ENCODE data around the gene ESM1.

DNA sequence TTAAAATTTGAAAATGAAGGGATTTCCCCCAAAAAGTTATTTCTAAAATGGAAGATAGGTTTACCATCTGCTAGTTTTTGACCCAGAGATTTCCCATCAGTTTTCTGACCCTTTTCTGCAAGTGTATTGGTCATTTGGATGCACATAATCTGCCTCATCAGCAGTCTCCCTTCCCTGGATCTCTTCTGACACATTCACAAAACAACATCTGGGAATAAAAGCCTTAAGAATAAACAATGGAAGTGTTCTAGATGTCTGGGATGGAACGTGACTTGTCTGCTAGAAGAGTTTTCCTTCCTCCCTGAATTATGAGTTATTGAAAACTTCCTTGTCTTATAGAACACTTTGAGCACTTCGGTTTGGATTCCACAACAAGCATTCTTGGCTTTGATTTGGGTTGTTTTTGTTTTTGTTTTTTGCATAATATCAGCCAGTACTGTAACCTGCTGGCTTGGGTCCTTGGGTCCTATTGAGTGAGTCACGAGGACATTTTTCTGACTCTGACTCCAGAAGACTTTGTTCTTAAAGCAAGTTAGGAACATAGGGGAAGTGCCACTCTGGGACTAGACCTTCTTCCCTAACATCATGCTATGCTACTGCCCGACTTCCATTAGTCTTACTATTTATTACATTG, 18.2 kb upstream of the ESM1 start:
- TF ChIP-seq, protein P1, sequence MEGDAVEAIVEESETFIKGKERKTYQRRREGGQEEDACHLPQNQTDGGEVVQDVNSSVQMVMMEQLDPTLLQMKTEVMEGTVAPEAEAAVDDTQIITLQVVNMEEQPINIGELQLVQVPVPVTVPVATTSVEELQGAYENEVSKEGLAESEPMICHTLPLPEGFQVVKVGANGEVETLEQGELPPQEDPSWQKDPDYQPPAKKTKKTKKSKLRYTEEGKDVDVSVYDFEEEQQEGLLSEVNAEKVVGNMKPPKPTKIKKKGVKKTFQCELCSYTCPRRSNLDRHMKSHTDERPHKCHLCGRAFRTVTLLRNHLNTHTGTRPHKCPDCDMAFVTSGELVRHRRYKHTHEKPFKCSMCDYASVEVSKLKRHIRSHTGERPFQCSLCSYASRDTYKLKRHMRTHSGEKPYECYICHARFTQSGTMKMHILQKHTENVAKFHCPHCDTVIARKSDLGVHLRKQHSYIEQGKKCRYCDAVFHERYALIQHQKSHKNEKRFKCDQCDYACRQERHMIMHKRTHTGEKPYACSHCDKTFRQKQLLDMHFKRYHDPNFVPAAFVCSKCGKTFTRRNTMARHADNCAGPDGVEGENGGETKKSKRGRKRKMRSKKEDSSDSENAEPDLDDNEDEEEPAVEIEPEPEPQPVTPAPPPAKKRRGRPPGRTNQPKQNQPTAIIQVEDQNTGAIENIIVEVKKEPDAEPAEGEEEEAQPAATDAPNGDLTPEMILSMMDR (IDR thresholded peaks at IDR 0.05), result no peak
- TF ChIP-seq POLR2AphosphoS5 (IDR thresholded peaks at IDR 0.05), result no peak
- TF ChIP-seq POLR2A (IDR thresholded peaks at IDR 0.05), result no peak
